GM19351 (cell line): Measurements from ENCODE around the gene XPO6.

Source experiments
- ATAC-seq: cut with Tn5 transposase; IDR thresholded peaks from one replicate; pipeline ENCODE4 v1.9.1; 2021; ENCODE audit warnings: mild to moderate bottlenecking, moderate library complexity; ENCODE audit not compliant: unreplicated experiment

Gene XPO6

GRCh38 chr16:28096983-28097899, 114.5 kb downstream of the XPO6 start:
- no peak for ATAC-seq

GRCh38 chr16:28093385-28093725, 118.4 kb downstream of the XPO6 start:
- ATAC-seq: no peak

GRCh38 chr16:28092721-28093384, 118.9 kb downstream of the XPO6 start:
- no peak for ATAC-seq

GRCh38 chr16:28091656-28092055, 120.1 kb downstream of the XPO6 start:
- no peak for ATAC-seq

- no peak for ATAC-seq
Observed at GRCh38 chr16:28090646-28091377, 121.0 kb downstream of the XPO6 start.

GRCh38 chr16:28089992-28090365, 121.8 kb downstream of the XPO6 start:
- no peak for ATAC-seq

- ATAC-seq: no peak
Observed at GRCh38 chr16:28089205-28089991, 122.4 kb downstream of the XPO6 start.

GRCh38 chr16:28087675-28088300, 124.0 kb downstream of the XPO6 start:
- ATAC-seq: no peak

GRCh38 chr16:28087140-28087660, 124.6 kb downstream of the XPO6 start:
- ATAC-seq: no peak

GRCh38 chr16:28086186-28087139, 125.3 kb downstream of the XPO6 start:
- no peak for ATAC-seq

GRCh38 chr16:28085389-28086171, 126.2 kb downstream of the XPO6 start:
- ATAC-seq: no peak

GRCh38 chr16:28084209-28084608, 127.6 kb downstream of the XPO6 start:
- ATAC-seq: no peak

GRCh38 chr16:28082624-28083023, 129.1 kb downstream of the XPO6 start:
- no peak for ATAC-seq

- no peak for ATAC-seq
Observed at GRCh38 chr16:28081391-28081968, 130.3 kb downstream of the XPO6 start.

- no peak for ATAC-seq
Observed at GRCh38 chr16:28078261-28078660, 133.5 kb downstream of the XPO6 start.

GRCh38 chr16:28073836-28074235, 137.9 kb downstream of the XPO6 start:
- no peak for ATAC-seq

GRCh38 chr16:28072087-28072486, 139.7 kb downstream of the XPO6 start:
- no peak for ATAC-seq
